GM12878 (cell line): ENCODE measurements around the gene PACS1. TPM values are rescaled to one million over a fixed set of nuclear protein-coding genes. Genes with fewer than 3 reads are reported as not detected.

Source experiments
- ATAC-seq: fragments of 200-7000 bp; cut with Tn5 transposase; 3 replicates; pipeline ENCODE4 v1.9.1; 2020; ENCODE audit warnings: mild to moderate bottlenecking, moderate library complexity
- BruUV-seq: library from RNA; stranded (reverse); fragments of 400-500 nt; replicated peaks from 2 replicates; lab custom pipeline; 2021; lab: Mats Ljungman, UMichigan
- CTCF ChIA-PET: fragments of 300-600 bp; sonication (Branson Sonifier 250); formaldehyde crosslinking; extraction: SDS; loops from one replicate; lab custom pipeline; 2021; ENCODE audit warnings: inconsistent platforms; lab: Yijun Ruan, JAX
- POLR2A ChIA-PET: fragments of 350-600 bp; formaldehyde crosslinking; extraction: SDS; loops from one replicate; lab custom pipeline; 2021; ENCODE audit warnings: inconsistent platforms; lab: Charles Lee
- RAD21 ChIA-PET: fragments of 300-600 bp; sonication (Branson Sonifier 250); formaldehyde crosslinking; loops from one replicate; lab custom pipeline; 2023; ENCODE audit warnings: antibody characterized with exemption; ENCODE audit not compliant: unreplicated experiment; lab: Charles Lee
- SMC1A ChIA-PET: fragments of 300-600 bp; sonication (Branson Sonifier 250); formaldehyde crosslinking; loops from one replicate; lab custom pipeline; 2023; ENCODE audit not compliant: unreplicated experiment, uncharacterized antibody; lab: Charles Lee
- DNase-seq: peaks from one replicate; pipeline ENCODE4 v3.0.0-alpha.2; 2011; ENCODE audit warnings: low read depth, low spot score
- FAIRE-seq: peaks from 3 replicates; lab custom pipeline; 2011; peaks lifted over from hg19 to GRCh38; lab: Jason Lieb, UNC
- H2AFZ ChIP-seq: 2 replicates; pipeline ENCODE4 v1.6.0; 2011; ENCODE audit warnings: low read depth, low read length, control low read depth; ENCODE audit not compliant: control insufficient read depth
- H3K27ac ChIP-seq: 2 replicates; pipeline ENCODE4 v1.5.1; 2011; ENCODE audit warnings: control low read depth; ENCODE audit not compliant: control insufficient read depth, insufficient read depth
- H3K27me3 ChIP-seq, 2 experiments: replicated peaks in 1 of 2; 2 replicates each; pipeline versions ENCODE4 v1.6.0 to v1.6.1; 2011; ENCODE audit warnings: low read length in 1 of 2; ENCODE audit not compliant: control insufficient read depth in 2 of 2, insufficient read depth in 2 of 2
- H3K36me3 ChIP-seq, 2 experiments: 2 replicates each; pipeline ENCODE4 v1.5.1; 2011; ENCODE audit warnings: low read length in 1 of 2; ENCODE audit not compliant: control insufficient read depth in 2 of 2, insufficient read depth in 2 of 2
- H3K4me1 ChIP-seq: 2 replicates; pipeline ENCODE4 v1.6.1; 2011; ENCODE audit warnings: mild to moderate bottlenecking, low read length, moderate library complexity, mixed read lengths; ENCODE audit not compliant: control insufficient read depth, insufficient read depth
- H3K4me2 ChIP-seq: 2 replicates; pipeline ENCODE4 v1.6.0; 2011; ENCODE audit warnings: control low read depth; ENCODE audit not compliant: control insufficient read depth, insufficient read depth
- H3K4me3 ChIP-seq: fragments of 200-600 bp; sonication (generic); 2 replicates; pipeline ENCODE4 v1.5.1; 2016
- H3K79me2 ChIP-seq: 2 replicates; pipeline ENCODE4 v1.6.0; 2011; ENCODE audit warnings: low read length; ENCODE audit not compliant: control insufficient read depth, insufficient read depth
- H3K9ac ChIP-seq: 2 replicates; pipeline ENCODE4 v1.8.0; 2011; ENCODE audit warnings: low read length, control low read depth, mixed read lengths; ENCODE audit not compliant: control insufficient read depth, insufficient read depth
- H3K9me3 ChIP-seq: replicated peaks from 3 replicates; pipeline ENCODE4 v1.5.1; 2011; ENCODE audit warnings: mild to moderate bottlenecking, low read length; ENCODE audit not compliant: control insufficient read depth, insufficient read depth
- H4K20me1 ChIP-seq: 2 replicates; pipeline ENCODE4 v1.6.0; 2011; ENCODE audit not compliant: control insufficient read depth, insufficient read depth
- BHLHE40 ChIP-seq, 2 experiments: fragments of 450-650 bp in 1 of 2; IDR thresholded peaks; 2 replicates each; pipeline ENCODE4 v1.6.1; 2011 to 2017; ENCODE audit warnings: low read depth in 2 of 2, borderline replicate concordance in 1 of 2, improper control_type of control experiment in 1 of 2, low read length in 1 of 2, mild to moderate bottlenecking in 1 of 2
- JUNB ChIP-seq: IDR thresholded peaks from 2 replicates; pipeline ENCODE4 v1.6.1; 2016; ENCODE audit warnings: antibody characterized with exemption, mild to moderate bottlenecking
- RUNX3 ChIP-seq: IDR thresholded peaks from 2 replicates; pipeline ENCODE4 v1.6.1; 2012; ENCODE audit warnings: low read length, inconsistent platforms
- ZBTB40 ChIP-seq: fragments of 450-650 bp; IDR thresholded peaks from 2 replicates; pipeline ENCODE4 v1.6.1; 2016; ENCODE audit warnings: mild to moderate bottlenecking, moderate library complexity, borderline replicate concordance
- WGBS: methylation state at CpG from one replicate; pipeline ENCODE4 v1.1.6; 2016; ENCODE audit warnings: low lambda C conversion rate; ENCODE audit not compliant: insufficient replicate concordance, insufficient coverage; ENCODE audit errors: missing lambda C conversion rate; 5-methylcytosine and 5-hydroxymethylcytosine counted together
- in situ Hi-C: fragments of 300-500 bp; cut with MboI; formaldehyde crosslinking; loops from 9 replicates; pipeline ENCODE4 v1.14.3; 2018; ENCODE audit warnings: mixed read lengths
- intact Hi-C: fragments of 100-400 bp; cut with micrococcal nuclease; formaldehyde crosslinking; loops from one replicate; pipeline ENCODE4 v1.14.2; 2022; ENCODE audit not compliant: unreplicated experiment
- polyA plus RNA-seq, 11 experiments: library from polyadenylated mRNA; depleted of rRNA in 4 of 11; unstranded in 6 of 11; stranded (reverse) in 5 of 11; fragments of >200 nt; fragmentation: Nextera tagmentation in 4 of 11; fragmentation: Illumina TruSeq in 1 of 11; extraction: Ambion mirVana in 4 of 11; extraction: Trizol in 1 of 11; gene quantifications; 1 replicate in 1 of 11; 2 replicates in 10 of 11; pipeline versions ENCODE4 v1.2.1 to v1.2.3, GENCODE V29; 2011 to 2016; ENCODE audit warnings: inconsistent platforms in 2 of 11, missing spikeins in 2 of 11, low read depth in 1 of 11
- total RNA-seq, 4 experiments: library from RNA; depleted of rRNA in 3 of 4; stranded (reverse); fragments of >200 nt in 3 of 4; fragmentation: Illumina TruSeq in 1 of 4; extraction: Trizol in 1 of 4; gene quantifications; 2 replicates each; pipeline versions ENCODE4 v1.2.1 to v1.2.3, GENCODE V29; 2013 to 2021
- TF ChIP-seq, protein P1 (sequence below): fragments of 450-650 bp; IDR thresholded peaks from 2 replicates; pipeline ENCODE4 v1.6.1; 2017; ENCODE audit warnings: mild to moderate bottlenecking, moderate library complexity

The PACS1 gene
- total and polyA plus RNA-seq, 10 of the 15 experiments (the other 5 are each of a cell fraction or from before 2014, with no cell fraction given) = 1.1 to 74.3 (median 17.9) TPM

DNA sequence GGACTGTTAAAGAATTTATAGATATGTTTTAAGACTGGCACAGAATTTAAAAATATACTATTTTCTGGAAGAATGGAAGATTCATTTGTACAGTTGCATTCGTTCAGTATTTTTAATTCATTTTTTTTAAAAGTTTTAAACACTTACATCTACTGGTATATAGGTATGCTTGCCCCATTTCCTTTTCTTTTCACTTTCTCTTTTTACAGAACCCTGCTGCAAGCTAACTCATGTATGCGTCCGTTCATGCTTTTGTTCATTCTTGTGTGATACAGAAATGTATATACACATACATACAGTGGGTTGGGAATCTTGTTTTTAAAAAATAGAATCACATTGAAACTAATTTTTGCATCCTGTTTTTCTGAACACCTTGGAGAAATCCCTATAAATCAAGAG is 31.0 kb downstream of the PACS1 start:
- RAD21 ChIA-PET = interaction anchor here (0.7 to 1.6 kb wide), 3 partner anchors 25 to 34 kb away, joined by 3 to 7 read pairs (median 6); no protein-coding TSS in a partner anchor
- no peak overlapping the region for H2AFZ ChIP-seq
- WGBS = 0% methylated on average over 3 of the region's 3 CpGs
- H3K36me3 ChIP-seq = no peaks in the 10 kb centered on the region
- TF ChIP-seq JUNB (no peak), BHLHE40 (IDR thresholded peaks at IDR 0.05; ENCODE audit: borderline replicate concordance in 1 of 2, low read depth in 2 of 2, low read length in 1 of 2) (0 out of 4 replicates have a peak, but pooled peaks of 1 of the 2 experiments have one; percentile 4)
- peaks cover 33% of the 10 kb centered on the region for H3K4me1 ChIP-seq
- CTCF ChIA-PET = interaction anchor here (0.9 to 1.9 kb wide), 7 partner anchors 10 to 32 kb away, joined by 3 to 4 read pairs (median 3); no protein-coding TSS in a partner anchor
- no peaks in the 10 kb centered on the region for H3K9me3 ChIP-seq
- no peaks in the 10 kb centered on the region for H3K27me3 ChIP-seq
- SMC1A ChIA-PET = interaction anchor here (0.6 to 4.0 kb wide), 8 partner anchors 11 to 35 kb away, joined by 3 to 18 read pairs (median 8); no protein-coding TSS in a partner anchor
- peak overlapping the region; percentile 30 for H3K4me3 ChIP-seq
- no TSS peak for BruUV-seq
- peaks cover 47% of the 10 kb centered on the region for H3K79me2 ChIP-seq
- POLR2A ChIA-PET = interaction anchor here (0.5 to 2.8 kb wide), 13 partner anchors 8 to 365 kb away, joined by 3 to 15 read pairs (median 4); partner anchors contain the start of genes PACS1 and PELI3
- DNase-seq (no peak), ATAC-seq (peak; percentile 51), FAIRE-seq (no peak)
- peak overlapping the region; percentile 94 for H3K4me2 ChIP-seq
- no peaks in the 10 kb centered on the region for H4K20me1 ChIP-seq
- peak overlapping the region; percentile 55 for H3K27ac ChIP-seq
- peak overlapping the region; percentile 31 for H3K9ac ChIP-seq
- intact Hi-C loops (no loop called here), in situ Hi-C loops (no loop called here)

DNA sequence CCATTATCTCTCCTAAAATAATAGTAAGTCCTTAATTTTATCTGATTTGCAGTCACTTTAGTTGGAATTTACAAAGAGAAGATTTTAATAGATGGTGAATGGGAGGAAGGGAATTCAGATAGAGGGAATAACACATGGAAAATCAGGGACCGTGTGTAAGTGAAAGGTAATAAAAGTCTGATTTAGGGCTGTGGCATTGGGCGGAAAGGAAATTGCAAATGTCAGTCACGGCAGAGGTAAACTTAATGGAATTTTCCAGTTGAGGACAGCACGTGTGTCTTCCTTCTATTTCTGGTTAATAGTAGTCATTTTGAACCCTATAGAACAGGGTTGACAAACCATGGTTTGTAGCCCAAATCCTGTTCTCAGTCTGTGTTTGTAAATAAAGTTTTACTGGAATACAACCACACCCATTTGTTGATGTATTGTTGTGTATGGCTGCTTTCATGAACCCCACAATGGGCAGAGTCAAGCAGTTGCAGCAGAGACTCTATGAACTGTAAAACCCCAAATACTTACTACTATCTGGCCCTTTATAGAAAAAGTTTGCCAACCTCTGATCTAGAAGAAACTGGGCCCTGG is 34.1 kb downstream of the PACS1 start:
- no peak overlapping the region for H3K4me3 ChIP-seq
- H3K36me3 ChIP-seq = peaks cover 0 to 7% of the 10 kb centered on the region in 2 experiments; a peak in 2 of 4 replicates
- H3K27ac ChIP-seq = peak overlapping the region; percentile 39; the same call in 1 of the 2 replicates
- ChIA-PET RAD21 (no interaction called here), POLR2A (interaction anchor here (1.5 kb wide), 1 partner anchor 12 kb away, joined by 6 read pairs; no protein-coding TSS in a partner anchor), CTCF (interaction anchor here (1.5 kb wide), 1 partner anchor 29 kb away, joined by 3 read pairs; no protein-coding TSS in a partner anchor), SMC1A (interaction anchor here (1.8 kb wide), 1 partner anchor 12 kb away, joined by 7 read pairs; no protein-coding TSS in a partner anchor)
- no peaks in the 10 kb centered on the region for H4K20me1 ChIP-seq
- no peak overlapping the region for H2AFZ ChIP-seq
- no peak overlapping the region for H3K9ac ChIP-seq
- peak overlapping the region; percentile 50; the same call in 1 of the 2 replicates for H3K4me2 ChIP-seq
- peak; percentile 55; the same call in 1 of the 2 replicates for TF ChIP-seq ZBTB40
- TF ChIP-seq, protein P1, sequence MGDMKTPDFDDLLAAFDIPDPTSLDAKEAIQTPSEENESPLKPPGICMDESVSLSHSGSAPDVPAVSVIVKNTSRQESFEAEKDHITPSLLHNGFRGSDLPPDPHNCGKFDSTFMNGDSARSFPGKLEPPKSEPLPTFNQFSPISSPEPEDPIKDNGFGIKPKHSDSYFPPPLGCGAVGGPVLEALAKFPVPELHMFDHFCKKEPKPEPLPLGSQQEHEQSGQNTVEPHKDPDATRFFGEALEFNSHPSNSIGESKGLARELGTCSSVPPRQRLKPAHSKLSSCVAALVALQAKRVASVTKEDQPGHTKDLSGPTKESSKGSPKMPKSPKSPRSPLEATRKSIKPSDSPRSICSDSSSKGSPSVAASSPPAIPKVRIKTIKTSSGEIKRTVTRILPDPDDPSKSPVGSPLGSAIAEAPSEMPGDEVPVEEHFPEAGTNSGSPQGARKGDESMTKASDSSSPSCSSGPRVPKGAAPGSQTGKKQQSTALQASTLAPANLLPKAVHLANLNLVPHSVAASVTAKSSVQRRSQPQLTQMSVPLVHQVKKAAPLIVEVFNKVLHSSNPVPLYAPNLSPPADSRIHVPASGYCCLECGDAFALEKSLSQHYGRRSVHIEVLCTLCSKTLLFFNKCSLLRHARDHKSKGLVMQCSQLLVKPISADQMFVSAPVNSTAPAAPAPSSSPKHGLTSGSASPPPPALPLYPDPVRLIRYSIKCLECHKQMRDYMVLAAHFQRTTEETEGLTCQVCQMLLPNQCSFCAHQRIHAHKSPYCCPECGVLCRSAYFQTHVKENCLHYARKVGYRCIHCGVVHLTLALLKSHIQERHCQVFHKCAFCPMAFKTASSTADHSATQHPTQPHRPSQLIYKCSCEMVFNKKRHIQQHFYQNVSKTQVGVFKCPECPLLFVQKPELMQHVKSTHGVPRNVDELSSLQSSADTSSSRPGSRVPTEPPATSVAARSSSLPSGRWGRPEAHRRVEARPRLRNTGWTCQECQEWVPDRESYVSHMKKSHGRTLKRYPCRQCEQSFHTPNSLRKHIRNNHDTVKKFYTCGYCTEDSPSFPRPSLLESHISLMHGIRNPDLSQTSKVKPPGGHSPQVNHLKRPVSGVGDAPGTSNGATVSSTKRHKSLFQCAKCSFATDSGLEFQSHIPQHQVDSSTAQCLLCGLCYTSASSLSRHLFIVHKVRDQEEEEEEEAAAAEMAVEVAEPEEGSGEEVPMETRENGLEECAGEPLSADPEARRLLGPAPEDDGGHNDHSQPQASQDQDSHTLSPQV = no peak
- 0 out of 2 replicates have a peak, but pooled peaks have one; percentile 10 for TF ChIP-seq RUNX3
- ATAC-seq (no peak), DNase-seq (no peak), FAIRE-seq (no peak)
- in situ Hi-C loops = no loop called here
- no peaks in the 10 kb centered on the region for H3K9me3 ChIP-seq
- WGBS = 77% methylated on average over 4 of the region's 4 CpGs
- H3K79me2 ChIP-seq = peaks cover 53% of the 10 kb centered on the region
- intact Hi-C loops = no loop called here
- no TSS peak for BruUV-seq
- H3K27me3 ChIP-seq = no peaks in the 10 kb centered on the region
- H3K4me1 ChIP-seq = peaks cover 53% of the 10 kb centered on the region
